NOMO-1 treated with dmso at 0.1 percent for 144 hours (cell line): Measurements from ENCODE around the gene GOLGA8K.
"Not testable (repeated sequence)": the region's sequence is repeated elsewhere in the genome, so short reads cannot be mapped to it uniquely, and the experiment has no call there.

Experiments used
- DNase-seq: peaks from one replicate; lab custom pipeline; 2025; ENCODE audit not compliant: unreplicated experiment; lab: John Stamatoyannopoulos, UW

Gene GOLGA8K, protein sequence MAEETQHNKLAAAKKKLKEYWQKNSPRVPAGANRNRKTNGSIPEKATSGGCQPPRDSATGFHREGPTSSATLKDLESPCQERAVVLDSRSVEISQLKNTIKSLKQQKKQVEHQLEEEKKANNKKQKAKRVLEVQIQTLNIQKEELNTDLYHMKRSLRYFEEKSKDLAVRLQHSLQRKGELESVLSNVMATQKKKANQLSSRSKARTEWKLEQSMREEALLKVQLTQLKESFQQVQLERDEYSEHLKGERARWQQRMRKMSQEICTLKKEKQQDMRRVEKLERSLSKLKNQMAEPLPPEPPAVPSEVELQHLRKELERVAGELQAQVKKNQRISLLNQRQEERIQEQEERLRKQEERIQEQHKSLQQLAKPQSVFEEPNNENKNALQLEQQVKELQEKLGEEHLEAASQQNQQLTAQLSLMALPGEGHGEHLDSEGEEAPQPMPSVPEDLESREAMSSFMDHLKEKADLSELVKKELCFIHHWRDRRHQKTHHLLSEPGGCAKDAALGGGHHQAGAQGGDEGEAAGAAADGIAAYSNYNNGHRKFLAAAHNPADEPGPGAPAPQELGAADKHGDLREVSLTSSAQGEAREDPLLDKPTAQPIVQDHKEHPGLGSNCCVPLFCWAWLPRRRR

GRCh38 chr15:32403192-32403591, at the start of gene GOLGA8K:
TSS of gene GOLGA8K (minus strand) at chr15:32403292. CDS start at chr15:32403194, 98 bp downstream.
- not testable (repeated sequence) for DNase-seq

- DNase-seq: not testable (repeated sequence)
Measured at GRCh38 chr15:32440445-32440977, 37.4 kb upstream of the GOLGA8K start.

DNA sequence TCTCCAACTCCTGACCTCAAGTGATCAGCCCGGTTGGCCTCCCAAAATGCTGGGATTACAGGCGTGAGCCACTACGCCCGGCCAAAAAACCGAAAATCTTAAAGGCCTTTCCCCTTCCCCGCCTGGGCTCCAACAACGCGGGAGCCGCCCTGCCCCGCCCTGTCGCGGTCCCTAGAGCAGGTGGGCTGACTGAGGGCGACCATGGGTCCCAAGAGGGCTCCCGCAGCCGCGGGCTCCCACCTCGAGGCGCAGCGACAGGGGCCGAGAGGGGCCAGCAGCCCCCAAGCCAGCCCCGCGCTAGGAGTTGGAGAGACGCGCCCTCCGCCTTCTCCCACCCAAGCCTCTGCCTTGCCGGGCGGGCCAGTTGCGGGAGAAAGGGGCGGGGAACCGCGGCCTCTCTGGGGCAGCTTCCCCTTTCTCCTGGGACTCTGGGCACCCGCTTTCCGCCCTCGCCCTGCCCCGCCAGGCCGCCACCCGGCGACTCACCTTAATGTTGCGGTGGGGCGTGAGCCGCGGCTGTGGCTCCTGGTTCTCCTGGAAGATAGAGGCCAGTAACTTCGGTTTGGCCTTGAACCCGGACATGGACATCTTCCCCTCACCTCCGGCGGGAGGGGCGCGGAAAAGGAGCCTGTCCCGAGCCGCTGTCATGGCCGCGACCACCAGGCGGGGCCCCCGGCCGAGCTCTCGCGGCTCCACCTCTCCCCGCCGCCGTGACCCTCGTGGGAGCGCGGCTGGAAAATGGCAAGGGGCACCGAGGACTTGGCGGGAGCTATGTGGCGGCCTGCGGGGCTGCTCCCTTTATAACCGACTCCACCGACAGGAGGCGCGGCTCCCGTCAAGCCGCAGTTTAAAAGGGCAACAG, 31.2 kb upstream of the GOLGA8K start:
- not testable (repeated sequence) for DNase-seq

DNA sequence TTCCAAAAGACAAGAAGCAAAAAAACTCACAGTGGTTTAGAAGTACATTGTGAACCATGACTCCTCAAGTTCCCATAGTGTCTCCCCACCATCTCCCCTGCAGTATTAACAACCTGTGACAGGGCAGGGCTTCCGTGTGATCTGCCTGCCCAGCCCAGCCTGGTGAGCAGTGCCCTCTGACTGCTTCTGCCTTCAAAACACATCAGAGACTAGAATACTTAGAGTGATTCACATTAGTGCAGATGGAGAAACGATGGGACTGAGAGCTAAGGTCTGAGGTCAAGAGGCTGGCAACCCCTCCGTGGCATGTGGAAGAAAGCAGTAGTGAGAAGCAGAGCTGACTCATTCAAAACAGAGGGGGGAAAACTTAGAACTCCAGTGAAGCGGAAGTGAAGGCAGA, 24.5 kb upstream of the GOLGA8K start:
- not testable (repeated sequence) for DNase-seq

DNA sequence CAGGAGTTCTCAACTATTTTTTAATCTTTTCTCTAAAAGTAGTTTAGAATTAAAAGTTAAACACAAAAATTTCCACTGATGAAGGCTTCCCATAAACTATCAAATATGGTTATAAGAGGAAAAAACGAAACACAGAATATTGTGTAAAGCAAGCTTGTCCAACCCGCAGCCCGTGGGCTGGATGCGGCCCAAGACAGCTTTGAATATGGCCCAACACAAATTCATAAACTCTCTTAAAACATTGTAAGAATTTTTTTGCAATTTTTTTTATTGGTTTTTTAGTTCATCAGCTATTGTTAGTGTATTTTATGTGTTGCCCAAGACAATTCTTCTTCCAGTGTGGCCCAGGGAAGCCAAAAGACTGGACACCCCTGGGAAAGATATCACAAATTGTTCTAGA, 23.4 kb upstream of the GOLGA8K start:
- not testable (repeated sequence) for DNase-seq

DNA sequence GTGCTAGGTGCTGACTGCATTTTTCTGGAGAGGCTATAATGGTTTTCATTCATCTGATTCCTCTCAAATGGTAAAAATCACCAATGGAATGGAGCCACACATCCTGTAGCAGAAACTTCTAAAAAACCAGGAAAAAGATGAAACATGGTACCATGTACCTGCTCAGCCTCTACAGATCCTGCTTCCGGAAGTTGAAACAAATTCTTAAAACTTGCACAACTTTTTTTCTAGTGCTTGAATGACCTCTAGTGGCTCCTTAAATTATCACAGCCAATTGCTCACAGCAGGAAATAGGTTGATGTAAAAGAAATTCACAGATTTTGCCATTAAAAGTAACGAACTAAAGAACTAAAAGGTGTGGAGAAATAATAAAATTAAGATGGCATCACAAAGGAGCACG, 4.8 kb upstream of the GOLGA8K start:
- DNase-seq: not testable (repeated sequence)

DNA sequence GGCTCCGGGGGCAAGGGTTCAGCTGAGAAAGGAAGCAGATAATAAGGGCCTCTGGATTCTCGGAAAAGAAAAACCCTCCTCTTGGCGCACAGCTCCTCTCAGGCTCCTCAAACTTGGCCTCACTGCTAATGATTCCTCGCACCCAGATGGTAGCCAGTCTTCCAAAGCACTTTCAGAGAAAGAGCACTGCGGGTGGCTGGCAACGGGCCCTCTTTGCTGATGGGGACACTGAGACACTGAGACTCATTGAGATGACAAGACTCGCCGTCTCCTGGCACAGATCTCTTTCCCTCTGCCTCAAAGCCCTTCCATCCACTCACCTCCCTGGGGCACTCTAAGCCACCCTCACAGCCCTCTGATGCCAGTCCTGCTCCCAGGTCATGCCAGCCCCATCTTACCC, 6.6 kb downstream of the GOLGA8K start:
- not testable (repeated sequence) for DNase-seq

DNA sequence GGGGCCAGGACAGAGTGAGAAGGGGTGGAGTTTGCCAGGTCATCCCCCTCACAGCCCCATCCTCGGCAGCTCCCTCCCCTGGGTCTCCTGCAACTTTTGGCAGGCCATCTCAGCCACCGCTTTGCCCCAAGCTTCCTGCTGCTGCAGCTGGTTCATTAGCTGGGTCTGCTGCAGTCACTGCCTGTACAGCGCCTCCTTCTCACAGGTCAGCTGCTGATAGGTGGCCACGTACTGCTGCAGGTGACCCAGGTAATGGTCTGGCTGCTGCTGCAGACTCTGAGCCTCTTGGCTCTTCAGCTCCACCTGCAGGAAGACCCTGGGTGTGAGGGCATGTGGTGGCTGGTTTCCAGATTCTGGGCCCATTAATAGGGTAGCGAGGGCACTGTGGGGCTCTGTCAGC, 8.3 kb downstream of the GOLGA8K start:
- not testable (repeated sequence) for DNase-seq

GRCh38 chr15:32388050-32388648, 14.9 kb downstream of the GOLGA8K start:
- DNase-seq: not testable (repeated sequence)

- not testable (repeated sequence) for DNase-seq
Measured at GRCh38 chr15:32385823-32386495, 17.1 kb downstream of the GOLGA8K start.

GRCh38 chr15:32374185-32374584, 28.9 kb downstream of the GOLGA8K start:
- DNase-seq: not testable (repeated sequence)

DNA sequence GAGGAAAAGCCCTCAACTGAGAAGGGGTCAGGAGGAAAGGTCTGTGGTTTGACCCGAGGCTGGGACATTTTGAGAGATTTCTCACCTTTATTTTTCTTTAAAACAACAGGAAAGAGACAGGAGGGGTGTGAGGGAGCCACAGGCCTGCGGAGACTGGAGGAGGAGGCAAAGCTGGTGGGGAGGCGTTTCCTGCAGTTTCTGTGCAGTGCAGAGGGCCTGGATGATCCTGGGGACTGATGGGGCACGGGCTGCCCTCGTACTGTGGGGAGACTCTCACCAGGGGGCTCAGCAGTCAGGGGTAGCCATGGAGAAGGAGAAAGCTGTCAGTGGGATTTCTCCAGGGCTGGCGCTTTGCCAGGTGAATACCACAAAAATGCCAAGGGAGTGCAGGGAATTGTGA, 29.4 kb downstream of the GOLGA8K start:
- not testable (repeated sequence) for DNase-seq

- not testable (repeated sequence) for DNase-seq
Measured at GRCh38 chr15:32372075-32372474, 31.0 kb downstream of the GOLGA8K start.

- not testable (repeated sequence) for DNase-seq
Measured at GRCh38 chr15:32370526-32370925, 32.6 kb downstream of the GOLGA8K start.

DNA sequence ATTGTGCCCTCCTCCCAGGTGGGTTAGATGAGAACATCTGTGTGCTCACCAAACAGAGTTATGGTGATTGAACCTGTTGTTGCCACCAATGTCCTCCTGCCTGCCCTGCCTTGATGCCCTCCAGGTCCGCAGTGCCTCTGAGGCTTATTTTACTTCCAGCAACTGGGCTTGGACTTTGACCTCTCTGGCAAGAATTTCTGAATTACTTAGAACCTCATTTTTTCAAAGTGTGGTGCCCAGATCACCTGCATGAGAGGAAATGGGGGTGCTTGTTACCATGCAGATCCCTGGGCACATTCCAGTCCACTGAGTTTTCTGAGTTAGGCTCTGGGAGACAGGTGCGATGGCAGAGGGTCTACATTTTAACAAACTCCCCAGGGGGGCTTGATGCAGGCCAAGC, 33.0 kb downstream of the GOLGA8K start:
- DNase-seq: not testable (repeated sequence)

- DNase-seq: not testable (repeated sequence)
Measured at GRCh38 chr15:32366492-32366891, 36.6 kb downstream of the GOLGA8K start.

DNA sequence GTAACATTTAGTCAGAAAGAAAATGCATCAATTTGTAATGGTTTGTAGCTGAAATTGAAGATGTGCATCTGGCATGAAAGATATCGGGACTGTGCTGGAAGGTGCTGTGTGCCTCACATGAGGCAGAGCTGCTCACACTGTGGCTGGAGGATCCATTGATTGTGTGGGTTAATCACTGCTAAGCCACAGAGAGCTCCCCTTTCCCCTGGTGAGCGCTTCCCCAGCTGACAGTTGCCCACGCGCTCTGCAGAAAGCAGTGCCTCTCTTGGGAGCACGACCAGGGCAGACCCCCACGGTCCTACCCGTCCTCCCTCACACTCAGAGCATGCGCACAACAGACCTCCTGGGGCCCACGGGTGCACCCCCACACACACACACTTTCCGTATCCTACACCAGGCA, 37.1 kb downstream of the GOLGA8K start:
- DNase-seq: not testable (repeated sequence)

GRCh38 chr15:32364944-32365343, 38.1 kb downstream of the GOLGA8K start:
- not testable (repeated sequence) for DNase-seq

- DNase-seq: not testable (repeated sequence)
Measured at GRCh38 chr15:32363449-32363848, 39.6 kb downstream of the GOLGA8K start.

DNA sequence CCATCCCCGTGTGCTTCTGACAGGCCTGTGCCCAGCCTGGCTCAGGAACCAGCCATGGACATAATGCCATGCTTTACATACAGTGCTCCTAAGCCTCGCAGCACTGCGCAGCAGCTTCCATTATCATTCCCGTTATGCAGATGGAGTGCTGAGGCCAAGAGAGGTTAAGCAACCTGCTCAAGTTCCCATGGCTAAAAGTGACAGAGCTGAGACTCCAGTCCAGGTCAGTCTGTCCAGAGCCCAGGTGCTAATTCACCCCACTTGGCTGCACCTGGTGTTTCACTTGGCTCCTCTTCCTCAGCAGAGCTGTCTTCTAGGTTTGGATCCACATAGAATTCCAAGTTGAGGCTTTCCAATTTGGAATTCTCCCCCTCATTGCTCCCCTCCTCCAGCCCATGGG, 41.4 kb downstream of the GOLGA8K start:
- not testable (repeated sequence) for DNase-seq
